ENCODE results near the gene HCK.

HCK gene

GRCh38 chr20:32134026-32134425, 82.0 kb downstream of the HCK start:
- no peak for DNase-seq

GRCh38 chr20:32135983-32136515, 84.0 kb downstream of the HCK start:
- no peak for DNase-seq

- no peak for DNase-seq
Measured at GRCh38 chr20:32138921-32139320, 86.9 kb downstream of the HCK start.

- no peak for DNase-seq
Measured at GRCh38 chr20:32139947-32140346, 87.9 kb downstream of the HCK start.

GRCh38 chr20:32140603-32141002, 88.6 kb downstream of the HCK start:
- no peak for DNase-seq

GRCh38 chr20:32141465-32141980, 89.5 kb downstream of the HCK start:
- DNase-seq = no peak

GRCh38 chr20:32142088-32142487, 90.0 kb downstream of the HCK start:
- no peak for DNase-seq

- no peak for DNase-seq
Measured at GRCh38 chr20:32142991-32143390, 90.9 kb downstream of the HCK start.

- DNase-seq = no peak
Measured at GRCh38 chr20:32144898-32145662, 93.0 kb downstream of the HCK start.

- no peak for DNase-seq
Measured at GRCh38 chr20:32149566-32150170, 97.6 kb downstream of the HCK start.

- DNase-seq = no peak
Measured at GRCh38 chr20:32150291-32150848, 98.3 kb downstream of the HCK start.
